Naive thymus-derived CD4-positive, alpha-beta T cell (primary cell): ENCODE measurements around the gene TCAF1. TPM values are rescaled to one million over a fixed set of nuclear protein-coding genes. Genes with fewer than 3 reads are reported as not detected.

ENCODE experiments used
- ATAC-seq: fragments of 150-1000 bp; cut with Tn5 transposase; 2 replicates; pipeline ENCODE4 v1.10.0; 2021; ENCODE audit warnings: mild to moderate bottlenecking, moderate library complexity
- CTCF ChIA-PET: fragments of 350-600 bp; sonication (Branson Sonifier 250); formaldehyde crosslinking; loops from one replicate; lab custom pipeline; 2021; ENCODE audit warnings: antibody characterized with exemption; lab: Charles Lee
- POLR2A ChIA-PET: fragments of 350-600 bp; sonication (Branson Sonifier 250); formaldehyde crosslinking; loops from one replicate; lab custom pipeline; 2021; ENCODE audit warnings: antibody characterized with exemption, inconsistent platforms; lab: Charles Lee
- DNase-seq, 9 donors: peaks; one replicate each; pipeline versions ENCODE4 v3.0.0 to v3.0.0-alpha.2; 2020 to 2022; ENCODE audit warnings: mixed read lengths in 1 of 9
- H3K27ac ChIP-seq: one replicate; pipeline ENCODE4 v1.7.0; 2013; ENCODE audit warnings: mild to moderate bottlenecking, low read depth, low read length, moderate library complexity
- H3K27me3 ChIP-seq, 2 donors: one replicate each; pipeline ENCODE4 v1.7.0; 2013; ENCODE audit warnings: low read length in 2 of 2, mild to moderate bottlenecking in 2 of 2, moderate library complexity in 2 of 2; ENCODE audit not compliant: control insufficient read depth in 2 of 2, insufficient read depth in 2 of 2
- H3K36me3 ChIP-seq, 3 experiments: 1 replicate in 2 of 3; 2 replicates in 1 of 3; pipeline ENCODE4 v1.7.0; 2013; ENCODE audit warnings: low read length in 3 of 3, mild to moderate bottlenecking in 3 of 3, moderate library complexity in 1 of 3; ENCODE audit not compliant: insufficient read depth in 3 of 3, control insufficient read depth in 2 of 3
- H3K4me1 ChIP-seq, 2 donors: one replicate each; pipeline ENCODE4 v1.7.0; 2013; ENCODE audit warnings: low read length in 2 of 2, mild to moderate bottlenecking in 2 of 2, moderate library complexity in 1 of 2; ENCODE audit not compliant: control insufficient read depth in 2 of 2, insufficient read depth in 2 of 2
- H3K4me3 ChIP-seq: 2 replicates; pipeline ENCODE4 v1.7.0; 2013; ENCODE audit warnings: mild to moderate bottlenecking, low read length
- H3K9me3 ChIP-seq, 3 experiments: 1 replicate in 2 of 3; 2 replicates in 1 of 3; pipeline ENCODE4 v1.7.0; 2013; ENCODE audit warnings: low read length in 3 of 3; ENCODE audit not compliant: control insufficient read depth in 2 of 3
- H3K27ac Mint-ChIP-seq, 9 donors: one replicate each; pipeline ENCODE4 v1.8.0; 2020 to 2022; ENCODE audit warnings: mixed read lengths in 9 of 9, mild to moderate bottlenecking in 8 of 9, moderate library complexity in 5 of 9, inconsistent platforms in 2 of 9
- H3K27me3 Mint-ChIP-seq, 5 donors: one replicate each; pipeline ENCODE4 v1.8.0; 2021 to 2022; ENCODE audit warnings: mixed read lengths in 5 of 5, mild to moderate bottlenecking in 1 of 5
- H3K36me3 Mint-ChIP-seq, 5 donors: one replicate each; pipeline ENCODE4 v1.8.0; 2020 to 2022; ENCODE audit warnings: mixed read lengths in 5 of 5, mild to moderate bottlenecking in 3 of 5, inconsistent platforms in 1 of 5
- H3K4me1 Mint-ChIP-seq, 7 donors: one replicate each; pipeline ENCODE4 v1.8.0; 2020 to 2022; ENCODE audit warnings: mixed read lengths in 7 of 7, mild to moderate bottlenecking in 3 of 7, inconsistent platforms in 1 of 7
- H3K4me3 Mint-ChIP-seq, 10 donors: one replicate each; pipeline ENCODE4 v1.8.0; 2020 to 2022; ENCODE audit warnings: mild to moderate bottlenecking in 10 of 10, mixed read lengths in 10 of 10, moderate library complexity in 6 of 10, inconsistent platforms in 2 of 10
- H3K9me3 Mint-ChIP-seq, 11 donors: one replicate each; pipeline ENCODE4 v1.8.0; 2020 to 2022; ENCODE audit warnings: mixed read lengths in 11 of 11, mild to moderate bottlenecking in 4 of 11, inconsistent platforms in 1 of 11, moderate library complexity in 1 of 11
- intact Hi-C, 2 donors: fragments of 100-400 bp; cut with micrococcal nuclease; formaldehyde crosslinking; loops; one replicate each; pipeline ENCODE4 v1.15.1; 2023
- polyA plus RNA-seq, 2 donors: library from polyadenylated mRNA; unstranded; fragments of 300-500 nt; fragmentation: Illumina TruSeq; gene quantifications; one replicate each; pipeline ENCODE4 v1.2.3, GENCODE V29; 2021
- total RNA-seq, 6 experiments: library from RNA in 5 of 6; stranded (reverse) in 5 of 6; gene quantifications; 1 replicate in 5 of 6; 2 replicates in 1 of 6; pipeline ENCODE4 v1.2.3 and lab custom pipeline; 2021 to 2026

TCAF1 gene
- total and polyA plus RNA-seq, 7 experiments from 2014 or later: 6.8 to 19.4 (median 11.1) TPM

- no peak overlapping the region for H3K4me3 Mint-ChIP-seq
- POLR2A ChIA-PET: no interaction called here
- intact Hi-C loops: no loop called here
These were observed 16.0 kb downstream of the TCAF1 start for GRCh38 chr7:143885951-143886350.

GRCh38 chr7:143884969-143885559 lies 16.9 kb downstream of the TCAF1 start:
- no peaks in the 10 kb centered on the region for H3K36me3 ChIP-seq
- peaks cover 12 to 38% (median 21%) of the 10 kb centered on the region in 7 donors for H3K4me1 Mint-ChIP-seq
- H3K4me3 ChIP-seq: no peak overlapping the region
- peaks cover 0 to 21% of the 10 kb centered on the region in 2 donors for H3K27me3 ChIP-seq
- POLR2A ChIA-PET: no interaction called here
- ATAC-seq (peak; percentile 37), DNase-seq (no peak)
- no peak overlapping the region for H3K27ac Mint-ChIP-seq
- intact Hi-C loops: no loop called here
- peaks cover 0 to 9% of the 10 kb centered on the region in 2 donors for H3K4me1 ChIP-seq
- peak overlapping the region in 4 of 10 donors; percentile 18 to 58 (median 38) for H3K4me3 Mint-ChIP-seq
- peaks cover 0 to 25% (median 7%) of the 10 kb centered on the region in 11 donors for H3K9me3 Mint-ChIP-seq
- H3K27me3 Mint-ChIP-seq: peaks cover 47 to 66% (median 58%) of the 10 kb centered on the region in 5 donors
- CTCF ChIA-PET: no interaction called here
- no peaks in the 10 kb centered on the region for H3K9me3 ChIP-seq
- H3K36me3 Mint-ChIP-seq: peaks cover 9 to 31% (median 23%) of the 10 kb centered on the region in 5 donors
- H3K27ac ChIP-seq: no peak overlapping the region

More at GRCh38 chr7:143885951-143886350, 16.0 kb downstream of the TCAF1 start:
- peaks cover 0 to 23% of the 10 kb centered on the region in 2 donors for H3K27me3 ChIP-seq
- peaks cover 9 to 38% (median 31%) of the 10 kb centered on the region in 5 donors for H3K36me3 Mint-ChIP-seq
- H3K9me3 ChIP-seq: no peaks in the 10 kb centered on the region
- ATAC-seq: no peak
- no peak for DNase-seq
- H3K36me3 ChIP-seq: no peaks in the 10 kb centered on the region
- H3K4me3 ChIP-seq: no peak overlapping the region
- H3K27me3 Mint-ChIP-seq: peaks cover 41 to 70% (median 58%) of the 10 kb centered on the region in 5 donors
- H3K4me1 ChIP-seq: peaks cover 0 to 9% of the 10 kb centered on the region in 2 donors
- CTCF ChIA-PET: no interaction called here
- H3K9me3 Mint-ChIP-seq: peaks cover 0 to 33% (median 7%) of the 10 kb centered on the region in 11 donors
- H3K27ac ChIP-seq: no peak overlapping the region
- peaks cover 12 to 38% (median 21%) of the 10 kb centered on the region in 7 donors for H3K4me1 Mint-ChIP-seq
- H3K27ac Mint-ChIP-seq: no peak overlapping the region

GRCh38 chr7:143884241-143884968 lies 17.6 kb downstream of the TCAF1 start:
- CTCF ChIA-PET: no interaction called here
- Histone ChIP-seq H3K27me3 (peaks cover 0 to 21% of the 10 kb centered on the region in 2 donors), H3K4me1 (peaks cover 0 to 9% of the 10 kb centered on the region in 2 donors), H3K4me3 (no peak overlapping the region), H3K27ac (no peak overlapping the region), H3K36me3 (no peaks in the 10 kb centered on the region), H3K9me3 (no peaks in the 10 kb centered on the region)
- POLR2A ChIA-PET: no interaction called here
- Mint-ChIP-seq H3K4me1 (peaks cover 11 to 38% (median 21%) of the 10 kb centered on the region in 7 donors), H3K4me3 (peak overlapping the region in 3 of 10 donors; percentile 18 to 58 (median 23)), H3K9me3 (peaks cover 0 to 22% (median 7%) of the 10 kb centered on the region in 11 donors), H3K27ac (no peak overlapping the region), H3K36me3 (peaks cover 5 to 28% (median 19%) of the 10 kb centered on the region in 5 donors), H3K27me3 (peaks cover 47 to 63% (median 57%) of the 10 kb centered on the region in 5 donors)
- no peak for ATAC-seq
- DNase-seq: no peak
- intact Hi-C loops: no loop called here

- no peaks in the 10 kb centered on the region for H3K9me3 ChIP-seq
- peaks cover 0 to 8% (median 0%) of the 10 kb centered on the region in 11 donors for H3K9me3 Mint-ChIP-seq
- peak overlapping the region in 8 of 10 donors; percentile 16 to 69 (median 40) for H3K4me3 Mint-ChIP-seq
- ChIA-PET CTCF (no interaction called here), POLR2A (no interaction called here)
- H3K36me3 ChIP-seq: no peaks in the 10 kb centered on the region
- peaks cover 34 to 48% (median 44%) of the 10 kb centered on the region in 5 donors for H3K27me3 Mint-ChIP-seq
- H3K27ac Mint-ChIP-seq: no peak overlapping the region
- no peak overlapping the region for H3K4me3 ChIP-seq
- H3K4me1 ChIP-seq: peaks cover 0 to 9% of the 10 kb centered on the region in 2 donors
- H3K27me3 ChIP-seq: peaks cover 0 to 21% of the 10 kb centered on the region in 2 donors
- H3K27ac ChIP-seq: no peak overlapping the region
- intact Hi-C loops: no loop called here
- H3K4me1 Mint-ChIP-seq: peaks cover 11 to 38% (median 21%) of the 10 kb centered on the region in 7 donors
- H3K36me3 Mint-ChIP-seq: peaks cover 0 to 15% (median 8%) of the 10 kb centered on the region in 5 donors
- ATAC-seq: peak; percentile 18
- no peak for DNase-seq
These were observed 19.3 kb downstream of the TCAF1 start for GRCh38 chr7:143882604-143883078.

GRCh38 chr7:143882020-143882603 lies 19.9 kb downstream of the TCAF1 start:
- peak; percentile 14 for ATAC-seq
- Histone ChIP-seq H3K27me3 (peaks cover 0 to 19% of the 10 kb centered on the region in 2 donors), H3K9me3 (no peaks in the 10 kb centered on the region), H3K36me3 (no peaks in the 10 kb centered on the region), H3K4me1 (peaks cover 0 to 9% of the 10 kb centered on the region in 2 donors), H3K4me3 (no peak overlapping the region), H3K27ac (no peak overlapping the region)
- Mint-ChIP-seq H3K27me3 (peaks cover 30 to 47% (median 39%) of the 10 kb centered on the region in 5 donors), H3K4me3 (peak overlapping the region in 8 of 10 donors; percentile 11 to 69 (median 39)), H3K36me3 (peaks cover 0 to 15% (median 8%) of the 10 kb centered on the region in 5 donors), H3K27ac (no peak overlapping the region), H3K9me3 (peaks cover 0 to 8% (median 0%) of the 10 kb centered on the region in 11 donors), H3K4me1 (peaks cover 11 to 37% (median 21%) of the 10 kb centered on the region in 7 donors)
- intact Hi-C loops: no loop called here
- CTCF ChIA-PET: no interaction called here
- no peak for DNase-seq
- POLR2A ChIA-PET: no interaction called here

GRCh38 chr7:143878884-143879283 lies 23.1 kb downstream of the TCAF1 start:
- Mint-ChIP-seq H3K36me3 (peaks cover 0 to 27% (median 13%) of the 10 kb centered on the region in 5 donors), H3K27me3 (peaks cover 13 to 29% (median 16%) of the 10 kb centered on the region in 5 donors), H3K9me3 (peaks cover 0 to 3% (median 0%) of the 10 kb centered on the region in 11 donors), H3K27ac (no peak overlapping the region), H3K4me1 (peaks cover 6 to 15% (median 13%) of the 10 kb centered on the region in 7 donors), H3K4me3 (no peak overlapping the region)
- ATAC-seq: no peak
- peaks cover 0 to 3% of the 10 kb centered on the region in 2 donors for H3K27me3 ChIP-seq
- no peak overlapping the region for H3K27ac ChIP-seq
- CTCF ChIA-PET: no interaction called here
- peaks cover 0 to 5% of the 10 kb centered on the region in 2 donors for H3K4me1 ChIP-seq
- no peak overlapping the region for H3K4me3 ChIP-seq
- intact Hi-C loops: no loop called here
- no peaks in the 10 kb centered on the region for H3K36me3 ChIP-seq
- no peaks in the 10 kb centered on the region for H3K9me3 ChIP-seq
- POLR2A ChIA-PET: no interaction called here
- DNase-seq: no peak
